DMS153 (cell line): ENCODE results near the gene CFHR2.

Experiments used
- DNase-seq: peaks from one replicate; lab custom pipeline; 2025; lab: John Stamatoyannopoulos, UW

The CFHR2 gene

GRCh38 chr1:197003132-197003531 is 59.6 kb downstream of the CFHR2 start:
- no peak for DNase-seq

- DNase-seq: no peak
Measured at GRCh38 chr1:197008861-197009260, 65.3 kb downstream of the CFHR2 start.
